Posterior cingulate gyrus (tissue), 11 donors: ENCODE data around the gene KLK15.

ENCODE experiments used
- DNase-seq, 10 donors: peaks; one replicate each; pipeline versions ENCODE4 v3.0.0 to v3.0.0-alpha.2; 2020 to 2021; ENCODE audit warnings: mixed read lengths in 3 of 10
- intact Hi-C: fragments of 100-400 bp; cut with DNase I; formaldehyde crosslinking; loops from one replicate; pipeline ENCODE4 v1.15.1; 2023

The KLK15 gene

DNA sequence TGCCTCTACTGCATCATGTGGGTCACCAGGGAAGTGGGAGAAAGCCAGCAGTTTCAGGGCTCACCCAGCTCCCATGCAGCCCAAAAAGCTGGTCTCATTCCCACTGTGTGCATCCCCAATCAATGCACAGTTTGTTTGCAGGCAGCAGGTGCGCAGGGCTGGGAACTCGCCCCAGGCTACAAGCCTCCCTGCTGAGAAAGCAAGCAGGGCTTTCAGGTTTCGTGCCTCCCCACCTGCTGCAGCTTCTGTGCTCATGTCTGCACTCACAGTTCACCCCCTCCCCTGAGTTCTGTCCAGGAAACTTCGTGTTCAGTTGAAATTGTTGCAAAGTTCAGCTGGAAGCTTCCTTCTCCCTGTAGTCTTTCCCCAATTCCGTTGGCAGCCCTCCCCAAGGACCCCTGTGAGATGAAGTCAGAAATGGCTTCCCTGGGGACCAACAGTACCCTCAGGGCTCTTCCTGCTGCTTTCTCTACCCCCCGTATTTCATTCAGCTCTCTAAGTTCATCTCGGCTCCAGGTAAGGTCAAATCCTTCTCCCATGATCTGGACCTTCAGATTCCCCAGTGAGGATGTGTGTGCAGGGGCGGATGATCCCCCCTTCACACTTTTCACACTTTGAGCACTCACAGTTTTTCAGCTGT lies 11.0 kb upstream of the KLK15 start:
- no peak for DNase-seq
- intact Hi-C loops, result no loop called here

DNA sequence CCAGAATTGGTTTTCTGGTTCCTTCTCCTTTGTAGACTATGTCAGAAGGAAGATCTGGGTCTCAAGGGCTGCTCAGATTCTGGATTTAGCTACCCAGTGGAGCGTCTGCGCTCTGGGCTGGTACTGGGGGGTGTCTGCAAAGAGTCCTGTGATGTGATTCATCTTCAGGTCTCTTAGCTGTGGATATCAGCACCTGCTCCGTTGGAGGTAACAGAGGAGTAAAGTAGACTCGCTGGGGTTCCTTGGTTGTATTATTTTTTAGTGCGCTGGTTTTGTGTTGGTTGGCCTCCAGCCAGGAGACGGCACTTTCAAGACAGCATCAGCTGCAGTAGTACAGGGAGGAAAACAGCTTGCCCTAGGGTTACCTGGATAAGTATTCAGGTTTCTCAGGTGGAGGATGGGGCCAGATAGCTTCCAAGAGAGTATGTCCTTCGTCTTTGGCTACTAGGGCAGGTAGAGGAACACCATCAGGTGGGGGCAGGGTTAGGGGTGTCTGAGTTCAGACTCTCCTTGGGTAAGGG lies 10.4 kb upstream of the KLK15 start:
- intact Hi-C loops, result no loop called here
- no peak for DNase-seq

DNA sequence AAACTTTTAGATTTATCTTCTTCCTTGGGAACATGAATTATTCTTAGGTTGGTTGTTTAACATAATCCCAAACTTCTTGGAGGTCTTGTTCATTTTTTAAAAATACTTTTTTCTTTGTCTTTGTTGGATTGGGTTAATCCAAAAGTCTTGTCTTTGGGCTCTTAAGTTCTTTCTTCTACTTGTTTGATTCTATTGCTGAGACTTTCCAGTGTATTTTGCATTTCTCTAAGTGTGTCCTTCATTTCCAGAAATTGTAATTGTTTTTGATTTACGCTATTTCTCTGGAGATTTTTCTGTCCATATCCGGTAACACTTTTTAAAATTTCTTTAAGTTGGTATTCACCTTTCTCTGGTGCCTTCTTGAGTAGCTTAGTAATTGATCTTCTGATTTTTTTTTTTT lies 9.8 kb upstream of the KLK15 start:
- DNase-seq, result no peak
- intact Hi-C loops, result no loop called here

DNA sequence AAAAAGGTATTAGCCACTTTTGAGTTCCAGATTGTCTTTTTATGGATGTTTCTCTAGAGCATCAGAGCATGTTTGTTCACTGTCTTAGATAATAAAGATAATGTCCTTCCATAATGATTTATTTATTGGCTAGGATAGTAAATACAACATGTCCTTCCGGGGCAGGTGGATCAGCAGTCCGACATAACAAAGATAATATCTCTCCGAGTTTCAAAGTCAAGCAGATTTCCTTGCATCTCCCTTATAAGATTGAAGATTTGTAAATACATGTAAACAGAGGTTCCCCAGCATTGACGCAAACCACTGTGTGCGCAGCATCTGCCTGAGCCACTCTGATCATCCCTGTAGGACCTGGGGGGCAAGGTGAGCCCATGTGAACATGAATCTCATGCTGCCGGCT lies 8.8 kb upstream of the KLK15 start:
- no peak for DNase-seq
- intact Hi-C loops, result no loop called here

DNA sequence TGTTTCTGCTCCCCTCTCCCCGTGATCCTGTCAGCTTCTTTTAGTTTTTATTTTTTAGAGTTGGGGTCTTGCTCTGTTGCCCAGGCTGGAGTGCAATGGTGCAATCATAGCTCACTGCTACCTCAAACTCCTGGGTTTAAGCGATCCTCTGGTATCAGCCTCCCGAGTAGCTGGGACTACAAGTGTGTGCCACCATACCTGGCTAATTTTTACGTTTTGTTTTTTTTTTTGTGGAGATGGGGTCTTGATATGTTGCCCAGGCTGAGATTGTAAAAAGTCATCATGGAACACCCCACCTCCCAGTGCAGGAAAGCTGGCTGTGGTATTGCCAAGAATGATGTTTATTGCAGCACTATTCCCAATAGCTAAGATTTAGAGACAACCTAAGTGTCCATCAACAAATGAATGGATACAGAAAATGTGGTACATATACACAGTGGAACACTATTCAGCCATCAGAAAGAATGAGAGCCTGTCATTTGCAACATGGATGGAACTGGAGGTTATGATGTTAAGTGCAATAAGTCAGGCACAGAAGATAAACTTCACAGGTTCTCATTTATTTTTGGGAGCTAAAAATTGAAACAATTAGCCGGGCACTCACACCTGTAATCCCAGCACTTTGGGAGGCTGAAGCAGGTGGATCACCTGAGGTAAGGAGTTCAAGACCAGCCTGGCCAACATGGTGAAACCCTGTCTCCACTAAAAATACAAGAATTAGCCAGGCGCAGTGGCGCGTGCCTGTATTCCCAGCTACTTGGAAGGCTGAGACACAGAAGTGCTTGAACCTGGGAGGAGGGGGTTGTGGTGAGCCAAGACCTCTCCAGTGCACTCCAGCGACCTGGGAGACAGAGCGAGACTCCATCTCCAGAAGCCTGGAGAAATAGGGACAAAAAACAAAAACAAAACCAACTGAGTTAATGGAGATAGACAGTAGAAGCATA lies 6.6 kb upstream of the KLK15 start:
- intact Hi-C loops, result no loop called here
- DNase-seq, result no peak

DNA sequence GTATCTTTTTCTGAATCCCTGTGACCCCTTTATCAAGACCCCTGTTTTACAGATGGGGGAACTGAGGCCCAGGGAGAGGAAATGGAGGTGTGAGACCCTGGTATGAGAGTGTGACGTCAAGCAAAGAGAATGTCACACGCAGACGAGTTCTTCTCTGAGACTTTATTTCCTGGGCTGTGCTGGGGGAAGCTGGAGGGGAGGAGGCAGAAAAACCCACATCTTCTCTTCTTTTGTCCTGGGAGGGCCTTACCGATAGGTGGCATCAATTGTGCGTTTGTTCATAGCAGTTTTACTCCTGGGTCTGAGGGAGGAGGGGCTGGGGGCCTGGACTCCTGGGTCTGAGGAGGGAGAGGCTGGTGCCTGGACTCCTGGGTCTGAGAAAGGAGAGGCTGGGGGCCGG lies 4.9 kb upstream of the KLK15 start:
- intact Hi-C loops, result no loop called here
- DNase-seq, result peak in 1 of 10 donors; percentile 15

DNA sequence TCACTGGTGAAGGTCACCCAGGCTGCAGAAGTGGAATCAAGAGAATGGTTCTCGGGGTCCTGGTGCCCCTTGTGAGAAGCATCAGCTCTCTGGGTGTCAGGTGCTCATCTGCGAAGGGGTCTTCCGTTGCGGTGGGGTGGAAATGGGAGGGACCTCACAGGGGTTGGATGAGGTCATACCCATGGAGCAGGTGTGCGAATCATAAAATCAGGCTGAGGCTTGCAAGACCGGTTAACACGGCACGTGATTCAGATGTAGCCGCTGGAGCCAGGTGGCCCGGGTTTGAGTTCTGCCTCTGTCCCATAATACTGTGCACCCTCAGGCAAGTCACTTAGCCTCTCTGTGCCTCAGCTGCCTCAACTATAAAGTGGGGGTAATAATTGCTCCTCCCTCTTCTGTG lies 3.9 kb upstream of the KLK15 start:
- intact Hi-C loops, result no loop called here
- peak in 2 of 10 donors; percentile 34 to 78 for DNase-seq

DNA sequence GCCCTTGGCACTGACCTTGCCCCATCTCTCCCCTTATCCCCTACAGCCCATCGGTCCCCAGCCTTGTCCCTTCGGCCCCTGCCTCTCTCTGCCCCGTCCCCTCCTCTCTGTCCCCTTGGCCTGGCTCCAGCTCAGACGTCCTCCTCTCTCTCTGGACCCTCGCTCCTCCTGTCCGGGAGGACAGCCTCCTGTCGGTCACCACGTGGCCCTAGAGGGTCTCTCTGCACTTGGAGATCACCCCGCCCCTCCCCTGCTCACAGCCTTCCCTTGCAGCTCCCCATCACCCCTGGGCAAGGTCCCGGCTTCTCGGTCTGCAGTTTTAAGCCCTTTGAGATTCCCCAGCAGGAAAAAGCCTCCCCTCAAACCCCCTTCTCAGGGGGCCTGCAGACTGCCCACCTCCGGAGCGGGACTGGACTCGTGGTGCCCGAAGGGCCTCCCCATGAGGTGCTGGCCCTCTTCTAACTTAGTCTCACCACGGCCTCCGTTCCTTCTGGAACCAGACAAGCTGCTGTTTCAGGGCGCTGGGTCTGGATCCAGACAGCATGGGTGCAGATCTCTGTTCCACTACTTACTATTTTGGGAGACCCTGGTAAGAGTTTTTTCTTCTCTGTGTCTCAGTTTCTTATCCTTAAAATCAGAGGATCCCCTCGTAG lies 3.3 kb upstream of the KLK15 start:
- intact Hi-C loops, result no loop called here

DNA sequence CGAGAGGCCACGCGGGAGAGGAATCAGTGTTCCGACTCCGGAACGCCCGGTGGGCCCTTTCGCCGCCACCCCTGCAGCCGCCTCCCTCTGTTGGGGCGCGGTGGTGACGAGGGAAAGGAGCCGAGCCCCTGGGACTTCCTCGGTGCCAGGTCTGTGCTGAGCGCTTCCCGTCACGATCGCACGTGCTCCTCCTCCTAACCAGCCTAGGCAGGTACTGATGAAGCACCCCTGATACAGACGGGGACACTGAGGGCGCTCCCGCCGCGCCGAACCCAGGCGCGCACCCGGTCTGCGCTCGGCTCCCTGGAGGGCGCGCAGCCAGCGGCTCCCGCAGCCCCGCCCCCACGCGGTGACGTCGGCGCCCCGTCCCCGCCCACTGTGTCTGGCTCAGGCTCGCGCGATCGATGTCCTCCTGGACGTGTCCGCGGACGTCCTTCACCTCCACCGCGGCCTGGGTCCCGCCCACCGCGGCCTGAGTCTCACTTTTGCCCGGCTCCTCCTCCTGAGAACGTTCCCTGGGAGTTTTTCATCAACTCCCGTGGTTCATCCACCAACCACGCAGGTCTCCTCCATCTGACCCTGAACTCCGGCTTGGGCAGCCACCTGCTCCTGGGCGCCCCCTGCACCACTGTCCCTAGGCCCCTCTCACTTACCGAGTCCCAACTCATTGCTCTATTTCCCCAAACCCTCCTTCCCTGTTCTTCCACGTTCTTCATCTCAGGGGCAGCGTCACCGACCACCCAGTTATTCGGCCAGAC lies 2.6 kb upstream of the KLK15 start:
- peak; percentile 25 to 95 (median 58) for DNase-seq
- intact Hi-C loops, result no loop called here

More for the DNA sequence above, 3.3 kb upstream of the KLK15 start:
- peak in 2 of 10 donors; percentile 68 to 76 for DNase-seq

DNA sequence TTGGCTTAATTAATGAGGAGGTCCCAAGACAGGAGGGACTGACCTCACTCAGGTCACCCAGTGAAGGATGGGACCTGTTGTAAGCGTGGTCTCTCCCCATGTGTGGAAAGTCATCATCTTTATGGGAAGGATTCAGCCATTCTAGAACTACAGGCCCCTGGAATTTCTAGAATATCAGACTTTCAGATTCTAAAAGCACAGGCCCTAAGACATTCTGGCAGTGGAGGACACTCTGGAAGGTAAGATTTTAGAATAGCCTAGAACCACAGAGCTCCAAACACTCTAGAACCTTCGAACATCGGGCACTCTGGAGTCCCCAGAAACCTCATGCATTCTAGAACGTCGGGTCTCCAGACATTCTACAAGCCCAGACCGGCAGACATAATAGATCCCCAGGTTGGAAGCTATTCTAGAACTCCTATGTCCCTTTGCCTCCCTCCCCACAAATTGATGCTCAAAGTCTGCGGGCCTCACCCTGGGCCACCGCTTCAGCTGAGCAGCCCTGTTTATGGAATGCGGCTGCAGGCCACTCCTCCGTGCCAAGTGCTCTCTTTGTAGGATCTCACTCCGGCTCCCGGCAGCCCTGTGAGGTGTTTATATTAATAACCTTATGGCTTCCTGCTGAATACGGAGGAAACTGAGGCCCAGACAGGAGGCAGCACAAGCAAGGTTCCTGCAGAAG lies 1.9 kb upstream of the KLK15 start:
- DNase-seq, result peak in 1 of 10 donors; percentile 66
- intact Hi-C loops, result no loop called here

DNA sequence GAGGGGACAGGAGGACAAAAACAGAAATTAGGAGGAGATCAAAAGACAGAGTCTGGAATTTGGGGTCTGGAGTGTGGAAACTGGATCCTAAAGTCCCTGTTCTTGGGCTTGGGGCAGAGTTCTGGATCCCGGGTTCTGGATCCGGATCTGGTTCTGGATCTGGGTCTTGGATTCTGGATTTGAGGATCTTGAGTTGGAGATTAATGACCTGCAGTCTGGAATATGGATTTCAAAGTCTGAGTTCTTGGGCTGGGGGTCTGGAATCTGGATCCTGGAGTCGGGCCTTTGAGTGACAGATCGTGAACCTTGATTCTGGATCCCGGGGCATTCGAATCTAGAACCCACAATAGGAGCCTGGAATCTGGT lies 411 bp upstream of the KLK15 start:
- DNase-seq, result no peak

DNA sequence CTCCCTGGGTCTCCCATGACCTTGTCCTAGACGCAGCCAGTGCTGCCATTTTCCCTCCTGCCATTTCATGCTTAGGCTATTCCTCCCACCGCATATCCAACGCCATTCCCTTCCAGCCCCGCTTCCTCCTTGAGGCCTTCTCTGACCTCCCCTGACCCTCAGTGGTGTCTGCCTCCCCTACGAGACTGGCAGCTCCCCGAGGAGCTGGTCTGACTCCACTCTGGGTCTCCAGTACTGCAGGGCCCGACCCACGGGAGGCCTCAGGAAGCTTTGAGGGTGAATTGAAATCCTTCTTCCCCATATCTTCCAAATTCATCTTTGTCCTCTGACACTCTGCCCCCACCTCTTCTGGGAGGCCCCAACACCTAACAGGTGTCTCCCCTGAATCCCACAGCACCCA lies 708 bp downstream of the KLK15 start:
- intact Hi-C loops, result no loop called here
- DNase-seq, result peak in 1 of 10 donors; percentile 50

More for the DNA sequence above, 411 bp upstream of the KLK15 start:
- intact Hi-C loops, result no loop called here

DNA sequence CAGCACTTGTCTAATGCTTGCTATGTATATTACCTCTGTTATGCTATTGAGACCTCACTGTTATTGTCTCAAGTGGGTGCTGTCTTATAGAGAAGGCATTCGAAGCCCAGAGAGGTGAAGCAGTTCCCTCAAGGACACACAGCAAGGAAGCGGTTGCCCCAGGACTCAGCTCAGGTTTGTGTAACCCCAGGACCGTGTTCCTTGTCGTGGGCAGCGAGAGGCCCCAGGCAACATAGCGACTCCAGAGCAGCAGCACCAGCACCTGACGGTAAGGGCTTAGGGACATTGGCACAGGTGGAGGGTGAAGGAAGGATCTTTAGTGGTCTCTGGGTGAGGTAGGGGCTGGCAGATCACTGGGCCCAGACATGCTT lies 2.4 kb downstream of the KLK15 start:
- intact Hi-C loops, result no loop called here
- peak in 1 of 10 donors; percentile 65 for DNase-seq

DNA sequence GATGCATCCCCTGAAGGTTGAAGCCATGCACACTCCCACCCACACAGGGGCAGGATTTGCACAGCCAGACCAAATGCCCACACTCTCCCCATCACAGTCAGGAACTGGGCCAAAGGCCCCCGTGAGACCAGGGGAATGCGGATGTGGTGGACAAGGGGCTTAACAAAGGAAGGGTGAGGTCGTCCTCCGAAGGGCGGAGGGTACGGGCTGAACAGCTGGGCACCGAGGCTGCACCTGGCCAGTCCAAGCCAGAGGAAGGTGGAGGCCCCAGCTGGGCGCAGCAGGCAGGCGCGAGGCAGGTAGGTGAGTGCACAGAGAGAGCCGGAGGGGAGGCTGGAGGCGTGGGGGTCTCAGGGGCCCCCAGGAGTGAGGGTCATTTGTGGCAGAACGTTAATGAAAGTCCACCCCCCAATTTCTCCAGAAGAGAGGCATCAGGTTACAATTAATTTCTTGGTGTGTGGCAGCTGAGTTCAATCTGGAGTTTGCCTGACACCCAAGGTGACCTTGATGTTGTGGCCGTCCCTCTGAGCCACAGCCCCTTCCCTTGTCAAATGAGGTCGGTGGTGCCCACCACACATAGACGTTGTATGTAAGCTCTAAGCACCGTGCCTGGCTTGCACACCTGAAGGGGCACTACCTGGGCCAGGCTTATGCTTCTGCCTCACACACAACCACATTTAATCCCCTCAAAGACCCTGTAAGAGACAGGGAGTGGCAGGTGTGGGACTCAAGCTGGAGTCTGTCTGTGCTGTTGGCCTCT lies 2.9 kb downstream of the KLK15 start:
- peak in 1 of 10 donors; percentile 59 for DNase-seq
- intact Hi-C loops, result no loop called here

DNA sequence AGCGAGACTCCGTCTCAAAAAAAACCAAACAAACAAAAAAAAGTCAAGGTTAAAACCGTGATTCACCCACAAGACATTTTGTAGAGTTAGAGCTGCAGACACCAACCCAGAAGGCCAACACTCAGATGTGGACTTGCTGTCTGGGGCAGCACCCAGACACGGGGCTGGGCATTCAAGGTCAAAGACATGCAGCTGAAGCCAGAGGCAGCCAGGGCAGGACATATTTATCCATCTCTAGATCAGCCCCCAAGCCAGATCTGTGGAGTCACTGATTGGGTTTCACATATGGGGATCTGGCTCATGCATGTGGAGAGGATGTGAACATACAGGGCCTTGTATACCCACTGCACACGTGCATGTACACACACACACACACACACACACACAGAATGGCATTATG lies 3.6 kb downstream of the KLK15 start:
- intact Hi-C loops, result no loop called here
- peak in 1 of 10 donors; percentile 9 for DNase-seq

DNA sequence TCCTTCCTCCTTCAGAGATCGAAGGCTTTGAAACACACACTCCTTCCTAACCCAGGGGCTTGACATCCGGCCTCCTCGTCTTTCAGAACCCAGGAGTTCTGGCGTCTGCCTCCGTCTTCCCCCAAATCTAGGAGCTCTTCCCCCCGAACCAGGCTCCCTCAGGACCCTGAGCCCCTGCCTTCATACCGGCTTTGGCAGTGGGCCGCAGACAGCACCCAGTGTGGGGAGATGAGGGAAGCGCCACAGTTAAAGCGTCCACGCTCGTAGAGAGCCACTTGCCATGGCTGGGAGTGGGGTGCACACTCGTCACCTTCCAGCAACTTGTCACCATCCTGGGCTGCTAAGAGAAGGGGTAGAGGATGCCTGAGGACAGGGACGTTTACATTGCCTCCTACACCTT lies 5.9 kb downstream of the KLK15 start:
- intact Hi-C loops, result no loop called here
- DNase-seq, result peak in 1 of 10 donors; percentile 14

DNA sequence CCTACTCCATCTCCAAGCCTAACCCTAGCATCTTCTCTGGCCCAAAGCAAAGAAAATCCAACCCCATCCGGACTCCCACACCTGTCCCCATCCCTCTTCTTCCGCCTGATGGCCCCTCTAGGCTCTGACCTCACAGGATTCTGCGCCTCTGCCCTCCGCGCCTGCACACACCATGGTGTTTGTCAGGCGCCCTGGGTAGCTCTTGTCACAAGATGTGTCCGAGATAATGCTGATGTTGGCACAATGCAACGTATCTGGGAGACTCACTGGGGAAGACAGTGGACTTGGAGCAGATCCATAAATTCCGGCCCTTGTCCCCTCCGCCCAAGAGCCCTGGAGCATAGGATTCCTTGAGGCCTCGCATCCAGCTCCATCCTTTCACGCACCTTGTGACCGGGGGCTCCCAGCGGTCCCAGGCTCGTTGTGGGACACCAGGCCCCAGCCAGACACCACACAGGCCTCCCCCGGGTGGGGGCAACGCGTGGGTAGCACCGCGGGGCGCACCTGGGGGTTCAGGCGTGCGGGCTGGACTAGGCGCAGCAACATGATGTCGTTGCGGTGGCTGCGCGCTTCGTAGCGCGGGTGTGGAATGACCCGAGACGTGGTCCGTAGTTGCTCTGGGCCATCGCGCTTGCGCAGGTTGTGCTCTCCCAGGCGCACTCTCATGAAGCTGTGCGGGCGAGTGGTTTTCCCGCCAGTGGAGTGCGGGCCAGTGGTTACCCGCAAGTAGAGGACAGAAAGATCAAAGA lies 6.7 kb downstream of the KLK15 start:
- peak in 1 of 10 donors; percentile 68 for DNase-seq
- intact Hi-C loops, result no loop called here

DNA sequence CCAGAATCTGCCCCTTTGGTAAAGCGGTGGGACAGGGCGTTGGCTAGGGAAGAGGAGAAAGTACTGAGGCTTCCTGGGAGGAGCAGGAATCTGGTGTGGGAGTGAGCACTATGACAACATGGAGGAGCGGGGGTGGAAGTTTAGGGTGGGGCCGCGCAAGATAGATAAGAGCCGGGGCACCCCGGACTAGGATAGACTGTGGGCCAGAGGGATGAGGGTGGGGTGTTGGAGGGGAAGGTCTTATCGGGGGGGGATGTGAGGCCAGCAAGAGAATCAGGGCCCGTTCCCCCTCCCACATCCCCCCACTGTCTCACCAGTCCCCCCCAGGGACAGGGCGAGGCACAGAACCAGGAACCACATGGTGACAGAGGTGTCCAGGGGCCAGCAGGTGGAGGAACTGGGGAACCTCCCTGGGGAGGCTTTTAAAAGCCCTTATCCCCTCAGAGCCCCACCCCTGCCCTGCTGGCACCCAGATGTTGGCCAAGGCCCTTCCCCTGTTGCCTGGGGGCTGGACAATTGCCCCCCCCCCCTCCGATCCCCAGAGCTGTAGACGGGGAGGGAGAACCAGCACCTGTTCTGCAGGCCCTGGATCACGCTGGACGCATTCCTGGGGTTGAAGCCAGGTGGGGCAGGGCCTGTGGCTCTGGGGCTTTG lies 9.9 kb downstream of the KLK15 start, which contains the start of gene KLK1:
TSS of gene KLK1 (minus strand) at position 399 of the 654 bp plus-strand sequence. CDS start at position 360, 39 bp downstream.
- peak in 1 of 10 donors; percentile 48 for DNase-seq
- intact Hi-C loops, result no loop called here
